GM12878 (cell line): ENCODE data around the gene SBNO2. TPM values are rescaled to one million over a fixed set of nuclear protein-coding genes. Genes with fewer than 3 reads are reported as not detected.

Experiments used
- EGR1 ChIP-seq, 2 experiments: IDR thresholded peaks; 1 replicate in 1 of 2; 2 replicates in 1 of 2; pipeline ENCODE4 v1.6.1; 2011 to 2012; ENCODE audit warnings: low read depth in 2 of 2, low read length in 2 of 2, borderline replicate concordance in 1 of 2, mild to moderate bottlenecking in 1 of 2, moderate library complexity in 1 of 2
- IKZF2 ChIP-seq, 2 experiments: fragments of 450-650 bp; IDR thresholded peaks; 2 replicates each; pipeline ENCODE4 v1.6.1; 2017; ENCODE audit warnings: mild to moderate bottlenecking in 2 of 2, moderate library complexity in 2 of 2
- JUND ChIP-seq: IDR thresholded peaks from 2 replicates; pipeline ENCODE4 v1.6.1; 2012; ENCODE audit warnings: low read depth, mild to moderate bottlenecking, low read length, improper control_type of control experiment, moderate library complexity
- NBN ChIP-seq: fragments of 450-650 bp; IDR thresholded peaks from 2 replicates; pipeline ENCODE4 v1.6.1; 2016
- NR2C2 ChIP-seq: IDR thresholded peaks from 2 replicates; pipeline ENCODE4 v1.6.1; 2011; ENCODE audit warnings: borderline replicate concordance, low read depth; ENCODE audit not compliant: control insufficient read depth, insufficient read length
- RBBP5 ChIP-seq: fragments of 200-600 bp; sonication (generic); conservative IDR thresholded peaks from 2 replicates; pipeline ENCODE4 v1.6.1; 2016
- SREBF2 ChIP-seq: IDR thresholded peaks from 2 replicates; pipeline ENCODE4 v1.6.1; 2012; ENCODE audit warnings: mild to moderate bottlenecking, low read length
- ZNF24 ChIP-seq: fragments of 450-650 bp; IDR thresholded peaks from 2 replicates; pipeline ENCODE4 v1.6.1; 2017; ENCODE audit warnings: antibody characterized with exemption, mild to moderate bottlenecking
- polyA plus RNA-seq, 11 experiments: library from polyadenylated mRNA; depleted of rRNA in 4 of 11; unstranded in 6 of 11; stranded (reverse) in 5 of 11; fragments of >200 nt; fragmentation: Nextera tagmentation in 4 of 11; fragmentation: Illumina TruSeq in 1 of 11; extraction: Ambion mirVana in 4 of 11; extraction: Trizol in 1 of 11; gene quantifications; 1 replicate in 1 of 11; 2 replicates in 10 of 11; pipeline versions ENCODE4 v1.2.1 to v1.2.3, GENCODE V29; 2011 to 2016; ENCODE audit warnings: inconsistent platforms in 2 of 11, missing spikeins in 2 of 11, low read depth in 1 of 11
- total RNA-seq, 4 experiments: library from RNA; depleted of rRNA in 3 of 4; stranded (reverse); fragments of >200 nt in 3 of 4; fragmentation: Illumina TruSeq in 1 of 4; extraction: Trizol in 1 of 4; gene quantifications; 2 replicates each; pipeline versions ENCODE4 v1.2.1 to v1.2.3, GENCODE V29; 2013 to 2021
- TF ChIP-seq, protein P1 (sequence below): fragments of 450-650 bp; IDR thresholded peaks from 2 replicates; pipeline ENCODE4 v1.6.1; 2017; ENCODE audit warnings: mild to moderate bottlenecking
- TF ChIP-seq, protein P2 (sequence below): fragments of 450-650 bp; IDR thresholded peaks from 2 replicates; pipeline ENCODE4 v1.6.1; 2018; ENCODE audit warnings: borderline replicate concordance, mild to moderate bottlenecking; ENCODE audit not compliant: partially characterized antibody
- TF ChIP-seq, protein P3 (sequence below): fragments of 150-350 bp; IDR thresholded peaks from 2 replicates; pipeline ENCODE4 v1.6.1; 2016; ENCODE audit warnings: low read depth, low read length
- TF ChIP-seq, protein P4 (sequence below): fragments of 450-650 bp; IDR thresholded peaks from 2 replicates; pipeline ENCODE4 v1.6.1; 2017; ENCODE audit warnings: mild to moderate bottlenecking, low read depth, inconsistent platforms; ENCODE audit not compliant: poor library complexity, severe bottlenecking
- TF ChIP-seq, protein P5 (sequence below): fragments of 450-650 bp; formaldehyde crosslinking; IDR thresholded peaks from 2 replicates; pipeline ENCODE4 v1.4.0; 2020; ENCODE audit warnings: mild to moderate bottlenecking, moderate library complexity
- TF ChIP-seq, protein P6 (sequence below): fragments of 450-650 bp; IDR thresholded peaks from 2 replicates; pipeline ENCODE4 v1.6.1; 2017; ENCODE audit warnings: borderline replicate concordance

Gene SBNO2
- total and polyA plus RNA-seq, 10 of the 15 experiments (the other 5 are each of a cell fraction or from before 2014, with no cell fraction given) = 0.08 to 44.6 (median 5.4) TPM

DNA sequence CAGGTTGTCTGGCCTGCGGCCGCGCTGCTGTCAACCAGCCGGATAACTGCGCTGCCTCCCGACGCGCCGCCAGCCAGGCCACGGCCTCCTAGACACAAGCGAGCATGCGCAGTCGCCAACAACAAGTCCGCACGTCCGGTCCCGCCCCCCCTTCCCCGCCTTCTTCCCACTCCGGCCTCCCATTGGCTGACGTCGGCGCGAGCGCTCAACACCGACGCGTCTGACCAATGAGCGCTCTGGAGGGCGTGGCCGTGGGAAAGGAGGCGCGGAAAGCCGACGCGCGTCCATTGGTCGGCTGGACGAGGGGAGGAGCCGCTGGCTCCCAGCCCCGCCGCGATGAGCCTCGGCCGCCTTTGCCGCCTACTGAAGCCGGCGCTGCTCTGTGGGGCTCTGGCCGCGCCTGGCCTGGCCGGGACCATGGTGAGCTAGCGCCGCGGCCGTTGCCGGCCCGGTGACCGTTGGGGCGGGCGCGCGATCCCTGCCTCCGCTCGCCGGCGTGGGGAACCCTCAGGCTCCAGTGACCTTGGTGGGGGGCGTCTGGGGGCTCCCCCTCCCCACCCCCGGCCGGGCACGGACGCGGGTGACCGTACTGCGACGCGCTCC is 70.3 kb downstream of the SBNO2 start, which contains the start of gene GPX4 (continued):
- TF ChIP-seq, protein P1, sequence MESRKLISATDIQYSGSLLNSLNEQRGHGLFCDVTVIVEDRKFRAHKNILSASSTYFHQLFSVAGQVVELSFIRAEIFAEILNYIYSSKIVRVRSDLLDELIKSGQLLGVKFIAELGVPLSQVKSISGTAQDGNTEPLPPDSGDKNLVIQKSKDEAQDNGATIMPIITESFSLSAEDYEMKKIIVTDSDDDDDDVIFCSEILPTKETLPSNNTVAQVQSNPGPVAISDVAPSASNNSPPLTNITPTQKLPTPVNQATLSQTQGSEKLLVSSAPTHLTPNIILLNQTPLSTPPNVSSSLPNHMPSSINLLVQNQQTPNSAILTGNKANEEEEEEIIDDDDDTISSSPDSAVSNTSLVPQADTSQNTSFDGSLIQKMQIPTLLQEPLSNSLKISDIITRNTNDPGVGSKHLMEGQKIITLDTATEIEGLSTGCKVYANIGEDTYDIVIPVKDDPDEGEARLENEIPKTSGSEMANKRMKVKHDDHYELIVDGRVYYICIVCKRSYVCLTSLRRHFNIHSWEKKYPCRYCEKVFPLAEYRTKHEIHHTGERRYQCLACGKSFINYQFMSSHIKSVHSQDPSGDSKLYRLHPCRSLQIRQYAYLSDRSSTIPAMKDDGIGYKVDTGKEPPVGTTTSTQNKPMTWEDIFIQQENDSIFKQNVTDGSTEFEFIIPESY = no peak
- TF ChIP-seq SREBF2 = no peak
- TF ChIP-seq, protein P2, sequence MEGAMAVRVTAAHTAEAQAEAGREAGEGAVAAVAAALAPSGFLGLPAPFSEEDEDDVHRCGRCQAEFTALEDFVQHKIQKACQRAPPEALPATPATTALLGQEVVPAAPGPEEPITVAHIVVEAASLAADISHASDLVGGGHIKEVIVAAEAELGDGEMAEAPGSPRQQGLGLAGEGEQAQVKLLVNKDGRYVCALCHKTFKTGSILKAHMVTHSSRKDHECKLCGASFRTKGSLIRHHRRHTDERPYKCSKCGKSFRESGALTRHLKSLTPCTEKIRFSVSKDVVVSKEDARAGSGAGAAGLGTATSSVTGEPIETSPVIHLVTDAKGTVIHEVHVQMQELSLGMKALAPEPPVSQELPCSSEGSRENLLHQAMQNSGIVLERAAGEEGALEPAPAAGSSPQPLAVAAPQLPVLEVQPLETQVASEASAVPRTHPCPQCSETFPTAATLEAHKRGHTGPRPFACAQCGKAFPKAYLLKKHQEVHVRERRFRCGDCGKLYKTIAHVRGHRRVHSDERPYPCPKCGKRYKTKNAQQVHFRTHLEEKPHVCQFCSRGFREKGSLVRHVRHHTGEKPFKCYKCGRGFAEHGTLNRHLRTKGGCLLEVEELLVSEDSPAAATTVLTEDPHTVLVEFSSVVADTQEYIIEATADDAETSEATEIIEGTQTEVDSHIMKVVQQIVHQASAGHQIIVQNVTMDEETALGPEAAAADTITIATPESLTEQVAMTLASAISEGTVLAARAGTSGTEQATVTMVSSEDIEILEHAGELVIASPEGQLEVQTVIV = no peak
- no peak for TF ChIP-seq NR2C2
- TF ChIP-seq, protein P3, sequence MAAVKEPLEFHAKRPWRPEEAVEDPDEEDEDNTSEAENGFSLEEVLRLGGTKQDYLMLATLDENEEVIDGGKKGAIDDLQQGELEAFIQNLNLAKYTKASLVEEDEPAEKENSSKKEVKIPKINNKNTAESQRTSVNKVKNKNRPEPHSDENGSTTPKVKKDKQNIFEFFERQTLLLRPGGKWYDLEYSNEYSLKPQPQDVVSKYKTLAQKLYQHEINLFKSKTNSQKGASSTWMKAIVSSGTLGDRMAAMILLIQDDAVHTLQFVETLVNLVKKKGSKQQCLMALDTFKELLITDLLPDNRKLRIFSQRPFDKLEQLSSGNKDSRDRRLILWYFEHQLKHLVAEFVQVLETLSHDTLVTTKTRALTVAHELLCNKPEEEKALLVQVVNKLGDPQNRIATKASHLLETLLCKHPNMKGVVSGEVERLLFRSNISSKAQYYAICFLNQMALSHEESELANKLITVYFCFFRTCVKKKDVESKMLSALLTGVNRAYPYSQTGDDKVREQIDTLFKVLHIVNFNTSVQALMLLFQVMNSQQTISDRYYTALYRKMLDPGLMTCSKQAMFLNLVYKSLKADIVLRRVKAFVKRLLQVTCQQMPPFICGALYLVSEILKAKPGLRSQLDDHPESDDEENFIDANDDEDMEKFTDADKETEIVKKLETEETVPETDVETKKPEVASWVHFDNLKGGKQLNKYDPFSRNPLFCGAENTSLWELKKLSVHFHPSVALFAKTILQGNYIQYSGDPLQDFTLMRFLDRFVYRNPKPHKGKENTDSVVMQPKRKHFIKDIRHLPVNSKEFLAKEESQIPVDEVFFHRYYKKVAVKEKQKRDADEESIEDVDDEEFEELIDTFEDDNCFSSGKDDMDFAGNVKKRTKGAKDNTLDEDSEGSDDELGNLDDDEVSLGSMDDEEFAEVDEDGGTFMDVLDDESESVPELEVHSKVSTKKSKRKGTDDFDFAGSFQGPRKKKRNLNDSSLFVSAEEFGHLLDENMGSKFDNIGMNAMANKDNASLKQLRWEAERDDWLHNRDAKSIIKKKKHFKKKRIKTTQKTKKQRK = no peak
- TF ChIP-seq, protein P4, sequence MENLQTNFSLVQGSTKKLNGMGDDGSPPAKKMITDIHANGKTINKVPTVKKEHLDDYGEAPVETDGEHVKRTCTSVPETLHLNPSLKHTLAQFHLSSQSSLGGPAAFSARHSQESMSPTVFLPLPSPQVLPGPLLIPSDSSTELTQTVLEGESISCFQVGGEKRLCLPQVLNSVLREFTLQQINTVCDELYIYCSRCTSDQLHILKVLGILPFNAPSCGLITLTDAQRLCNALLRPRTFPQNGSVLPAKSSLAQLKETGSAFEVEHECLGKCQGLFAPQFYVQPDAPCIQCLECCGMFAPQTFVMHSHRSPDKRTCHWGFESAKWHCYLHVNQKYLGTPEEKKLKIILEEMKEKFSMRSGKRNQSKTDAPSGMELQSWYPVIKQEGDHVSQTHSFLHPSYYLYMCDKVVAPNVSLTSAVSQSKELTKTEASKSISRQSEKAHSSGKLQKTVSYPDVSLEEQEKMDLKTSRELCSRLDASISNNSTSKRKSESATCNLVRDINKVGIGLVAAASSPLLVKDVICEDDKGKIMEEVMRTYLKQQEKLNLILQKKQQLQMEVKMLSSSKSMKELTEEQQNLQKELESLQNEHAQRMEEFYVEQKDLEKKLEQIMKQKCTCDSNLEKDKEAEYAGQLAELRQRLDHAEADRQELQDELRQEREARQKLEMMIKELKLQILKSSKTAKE = no peak
- TF ChIP-seq NBN = no peak
- no peak for TF ChIP-seq RBBP5
- TF ChIP-seq ZNF24 = no peak
- TF ChIP-seq JUND = no peak
- TF ChIP-seq, protein P5, sequence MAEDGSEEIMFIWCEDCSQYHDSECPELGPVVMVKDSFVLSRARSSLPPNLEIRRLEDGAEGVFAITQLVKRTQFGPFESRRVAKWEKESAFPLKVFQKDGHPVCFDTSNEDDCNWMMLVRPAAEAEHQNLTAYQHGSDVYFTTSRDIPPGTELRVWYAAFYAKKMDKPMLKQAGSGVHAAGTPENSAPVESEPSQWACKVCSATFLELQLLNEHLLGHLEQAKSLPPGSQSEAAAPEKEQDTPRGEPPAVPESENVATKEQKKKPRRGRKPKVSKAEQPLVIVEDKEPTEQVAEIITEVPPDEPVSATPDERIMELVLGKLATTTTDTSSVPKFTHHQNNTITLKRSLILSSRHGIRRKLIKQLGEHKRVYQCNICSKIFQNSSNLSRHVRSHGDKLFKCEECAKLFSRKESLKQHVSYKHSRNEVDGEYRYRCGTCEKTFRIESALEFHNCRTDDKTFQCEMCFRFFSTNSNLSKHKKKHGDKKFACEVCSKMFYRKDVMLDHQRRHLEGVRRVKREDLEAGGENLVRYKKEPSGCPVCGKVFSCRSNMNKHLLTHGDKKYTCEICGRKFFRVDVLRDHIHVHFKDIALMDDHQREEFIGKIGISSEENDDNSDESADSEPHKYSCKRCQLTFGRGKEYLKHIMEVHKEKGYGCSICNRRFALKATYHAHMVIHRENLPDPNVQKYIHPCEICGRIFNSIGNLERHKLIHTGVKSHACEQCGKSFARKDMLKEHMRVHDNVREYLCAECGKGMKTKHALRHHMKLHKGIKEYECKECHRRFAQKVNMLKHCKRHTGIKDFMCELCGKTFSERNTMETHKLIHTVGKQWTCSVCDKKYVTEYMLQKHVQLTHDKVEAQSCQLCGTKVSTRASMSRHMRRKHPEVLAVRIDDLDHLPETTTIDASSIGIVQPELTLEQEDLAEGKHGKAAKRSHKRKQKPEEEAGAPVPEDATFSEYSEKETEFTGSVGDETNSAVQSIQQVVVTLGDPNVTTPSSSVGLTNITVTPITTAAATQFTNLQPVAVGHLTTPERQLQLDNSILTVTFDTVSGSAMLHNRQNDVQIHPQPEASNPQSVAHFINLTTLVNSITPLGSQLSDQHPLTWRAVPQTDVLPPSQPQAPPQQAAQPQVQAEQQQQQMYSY (CRISPR knock-in tag) = no peak
- TF ChIP-seq, protein P6, sequence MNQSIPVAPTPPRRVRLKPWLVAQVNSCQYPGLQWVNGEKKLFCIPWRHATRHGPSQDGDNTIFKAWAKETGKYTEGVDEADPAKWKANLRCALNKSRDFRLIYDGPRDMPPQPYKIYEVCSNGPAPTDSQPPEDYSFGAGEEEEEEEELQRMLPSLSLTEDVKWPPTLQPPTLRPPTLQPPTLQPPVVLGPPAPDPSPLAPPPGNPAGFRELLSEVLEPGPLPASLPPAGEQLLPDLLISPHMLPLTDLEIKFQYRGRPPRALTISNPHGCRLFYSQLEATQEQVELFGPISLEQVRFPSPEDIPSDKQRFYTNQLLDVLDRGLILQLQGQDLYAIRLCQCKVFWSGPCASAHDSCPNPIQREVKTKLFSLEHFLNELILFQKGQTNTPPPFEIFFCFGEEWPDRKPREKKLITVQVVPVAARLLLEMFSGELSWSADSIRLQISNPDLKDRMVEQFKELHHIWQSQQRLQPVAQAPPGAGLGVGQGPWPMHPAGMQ = no peak
- TF ChIP-seq IKZF2 (IDR thresholded peaks at IDR 0.05) = no peak
- no peak for TF ChIP-seq EGR1 (IDR thresholded peaks at IDR 0.05; ENCODE audit: borderline replicate concordance in 1 of 2, low read depth in 2 of 2, low read length in 2 of 2)
